GM21737 (cell line): Measurements from ENCODE around the gene RELCH.

ENCODE experiments used
- ATAC-seq: cut with Tn5 transposase; IDR thresholded peaks from one replicate; pipeline ENCODE4 v1.9.1; 2021; ENCODE audit warnings: mild to moderate bottlenecking, moderate library complexity; ENCODE audit not compliant: unreplicated experiment

Gene RELCH

DNA sequence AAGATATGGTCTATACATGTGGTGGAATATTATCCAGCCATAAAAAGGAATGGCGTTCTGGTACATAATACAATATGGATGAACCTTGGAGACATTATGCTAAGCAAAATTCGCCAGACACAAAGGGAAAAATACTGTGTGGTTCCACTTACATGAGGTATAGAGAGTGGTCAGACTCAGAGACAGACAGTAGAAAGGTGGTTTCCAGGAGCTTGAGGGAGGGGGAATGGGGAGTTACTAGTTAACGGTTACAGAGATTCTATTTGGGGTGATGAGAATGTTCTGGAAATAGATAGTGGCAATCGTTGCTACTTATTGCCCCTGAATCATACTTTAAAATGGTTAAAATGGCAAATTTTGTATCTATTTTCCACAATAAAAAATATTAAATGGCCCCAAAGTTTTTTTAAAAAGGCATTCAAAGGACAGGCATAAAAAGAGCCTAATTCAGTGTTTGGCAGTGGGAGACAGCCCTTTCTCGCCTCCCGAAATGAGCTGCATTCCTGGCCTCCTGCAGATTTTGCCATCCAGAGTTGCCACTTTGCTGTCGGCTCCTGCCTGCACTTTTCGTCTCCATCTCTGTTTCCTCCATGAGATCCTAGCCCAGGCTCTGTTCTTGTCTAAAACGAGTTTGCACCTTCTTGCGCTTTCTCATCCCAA is 151.5 kb downstream of the RELCH start:
- ATAC-seq, result no peak

- no peak for ATAC-seq
Observed at GRCh38 chr18:62339106-62339988, 152.3 kb downstream of the RELCH start.

GRCh38 chr18:62340996-62341395 is 153.9 kb downstream of the RELCH start:
- no peak for ATAC-seq

GRCh38 chr18:62341473-62341872 is 154.4 kb downstream of the RELCH start:
- ATAC-seq, result no peak

DNA sequence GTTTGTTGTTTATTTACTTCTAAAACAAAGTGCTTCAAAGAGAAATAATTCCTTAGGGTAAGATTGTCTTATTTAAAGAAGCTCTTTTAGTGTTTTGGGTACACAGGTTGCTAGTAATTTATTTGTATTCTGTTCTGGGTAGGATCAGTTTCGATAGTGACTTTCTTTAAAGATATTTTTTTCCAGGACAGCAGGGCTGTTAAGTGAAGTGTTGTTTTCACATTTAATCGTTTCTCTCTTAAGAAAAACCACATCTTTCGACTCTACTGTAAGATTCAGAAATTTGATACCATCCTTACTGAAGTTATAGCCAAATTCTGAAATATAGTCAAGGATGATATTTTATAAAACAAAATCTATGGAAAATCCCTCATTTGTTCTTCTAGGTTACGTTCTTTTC is 155.8 kb downstream of the RELCH start:
- no peak for ATAC-seq

GRCh38 chr18:62343316-62343715 is 156.3 kb downstream of the RELCH start:
- ATAC-seq, result no peak

DNA sequence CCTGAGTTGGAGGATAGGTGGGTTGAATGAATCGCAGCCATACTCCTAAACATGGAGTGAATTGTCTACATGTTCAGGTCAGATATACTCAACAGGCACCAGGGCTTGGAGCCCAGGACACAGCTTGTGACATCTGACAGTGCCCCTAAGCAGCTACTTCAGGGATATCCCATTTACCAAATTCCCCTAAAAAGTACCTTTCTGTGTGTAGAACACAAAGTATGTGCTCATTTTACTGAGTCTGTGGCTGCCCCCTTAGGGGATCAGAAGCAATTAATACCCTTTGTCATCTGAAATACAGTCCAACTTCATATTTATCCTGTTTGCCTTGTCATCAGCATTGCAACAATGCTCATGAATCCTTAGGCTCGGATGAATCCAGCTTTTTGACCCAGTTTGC is 158.9 kb downstream of the RELCH start:
- ATAC-seq, result no peak

DNA sequence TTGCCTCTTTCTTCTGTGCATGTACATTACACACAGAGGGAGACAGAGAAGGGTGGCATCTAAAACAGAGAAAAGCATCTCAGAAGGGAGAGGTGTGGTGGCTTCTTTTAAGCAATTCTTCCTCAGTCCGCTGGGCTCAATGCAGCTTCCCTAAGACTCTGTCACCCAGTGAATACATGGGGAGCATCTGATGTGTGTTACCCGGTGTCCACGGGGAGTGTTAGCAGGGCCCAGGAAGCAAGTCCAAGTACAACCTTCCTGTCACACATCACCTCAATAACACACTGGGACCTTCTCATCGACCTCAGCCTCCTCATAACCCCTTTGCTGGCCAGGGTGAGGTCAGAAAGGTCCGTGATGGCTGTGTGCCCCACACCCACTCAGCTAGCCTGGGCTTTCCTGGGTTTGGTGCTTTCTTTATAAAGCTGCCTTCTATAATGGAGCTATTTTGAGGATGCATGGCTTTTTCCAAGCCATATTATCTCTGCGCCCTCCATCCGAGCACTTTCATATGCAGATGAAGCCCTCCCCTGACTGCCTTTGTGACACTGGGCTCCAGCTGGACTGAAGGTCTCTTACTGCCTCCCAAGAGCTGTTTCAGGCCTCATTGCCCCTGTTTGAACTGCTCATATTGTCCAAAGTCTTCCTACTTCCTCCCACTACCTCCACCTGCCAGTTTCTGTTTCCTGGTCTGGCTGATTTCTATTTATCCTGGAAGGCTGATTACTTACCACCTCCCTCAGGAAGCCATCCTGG is 159.5 kb downstream of the RELCH start:
- ATAC-seq, result no peak

DNA sequence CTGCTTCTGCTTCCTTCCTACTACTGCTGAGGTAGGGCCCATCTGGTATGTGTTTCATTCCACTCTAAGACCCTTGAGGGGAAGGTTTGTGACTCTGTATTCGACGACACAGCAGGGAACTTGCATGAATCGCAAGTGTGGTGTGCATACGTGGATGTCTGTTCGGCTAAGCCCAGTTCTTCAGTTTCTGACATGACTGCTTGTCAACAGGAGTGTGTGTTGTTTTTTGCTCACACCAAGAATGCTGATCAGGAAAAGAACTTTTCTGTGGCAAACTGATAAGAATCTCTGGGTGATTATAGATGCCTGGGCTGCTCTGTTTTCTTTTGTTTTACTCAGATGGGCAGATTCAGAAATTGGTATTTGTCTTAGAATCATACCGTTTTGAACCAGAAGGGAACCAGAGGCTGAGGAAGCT is 160.0 kb downstream of the RELCH start:
- no peak for ATAC-seq

DNA sequence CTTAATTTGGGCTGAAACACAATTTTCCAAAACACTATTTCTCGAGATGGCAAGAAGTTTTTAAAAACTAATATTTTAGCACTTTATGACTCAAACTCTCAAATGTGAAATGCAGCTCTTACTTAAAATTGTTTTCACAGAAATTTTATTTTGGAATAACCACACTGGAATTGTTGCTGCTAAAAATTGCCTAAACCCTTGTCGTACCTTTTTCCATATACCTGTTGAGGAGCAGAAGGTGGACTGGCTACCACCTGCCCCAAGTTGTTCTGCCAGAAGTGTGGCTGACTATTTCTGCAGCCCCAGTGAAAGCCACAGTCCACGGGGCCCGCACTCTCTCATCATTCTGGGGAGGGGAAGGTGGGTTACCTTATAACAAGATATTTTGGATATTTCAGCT is 161.4 kb downstream of the RELCH start:
- ATAC-seq, result no peak

GRCh38 chr18:62353170-62353569 is 166.1 kb downstream of the RELCH start:
- ATAC-seq, result no peak

- no peak for ATAC-seq
Observed at GRCh38 chr18:62354151-62354550, 167.1 kb downstream of the RELCH start.

DNA sequence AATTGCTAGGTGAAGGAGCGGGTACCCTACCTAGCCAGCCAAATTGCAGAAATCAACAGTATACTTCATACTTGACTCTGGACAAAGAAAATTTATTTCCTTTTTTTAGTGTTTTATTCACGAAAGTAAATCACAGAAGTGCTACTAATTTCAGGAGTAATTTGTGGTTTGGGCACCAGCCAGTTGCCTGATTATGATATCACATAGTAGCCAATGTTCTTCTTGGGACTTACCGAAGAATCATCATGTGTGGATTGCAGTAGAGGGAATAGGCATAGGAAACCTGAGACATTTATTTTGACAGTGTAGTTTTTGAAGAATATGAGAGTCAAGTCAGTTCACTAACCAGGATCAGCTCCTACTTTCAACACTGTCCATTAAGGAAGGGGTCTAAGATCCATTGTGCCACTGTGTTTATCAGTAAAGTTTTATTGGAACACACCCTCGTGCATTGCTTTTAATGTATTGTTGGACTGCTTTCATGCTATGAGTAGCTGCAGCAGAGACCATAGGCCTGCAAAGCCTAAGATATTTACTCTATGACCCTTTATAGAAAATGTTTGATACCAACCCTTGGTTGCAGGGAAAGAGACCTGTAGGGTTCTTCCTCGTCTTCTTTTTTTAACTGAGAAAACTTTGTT is 170.1 kb downstream of the RELCH start:
- ATAC-seq, result no peak
